ENCODE data around the gene SPG7. TPM values are rescaled to one million over a fixed set of nuclear protein-coding genes. Genes with fewer than 3 reads are reported as not detected.
A peak's percentile ranks its signal among the peaks of the same experiment; 100 is the strongest.

The SPG7 gene
- total and polyA plus RNA-seq, 9 of the 15 experiments (the other 6 are each of a cell fraction or from before 2014, with no cell fraction given): 5.8 to 89.1 (median 49.4) TPM

DNA sequence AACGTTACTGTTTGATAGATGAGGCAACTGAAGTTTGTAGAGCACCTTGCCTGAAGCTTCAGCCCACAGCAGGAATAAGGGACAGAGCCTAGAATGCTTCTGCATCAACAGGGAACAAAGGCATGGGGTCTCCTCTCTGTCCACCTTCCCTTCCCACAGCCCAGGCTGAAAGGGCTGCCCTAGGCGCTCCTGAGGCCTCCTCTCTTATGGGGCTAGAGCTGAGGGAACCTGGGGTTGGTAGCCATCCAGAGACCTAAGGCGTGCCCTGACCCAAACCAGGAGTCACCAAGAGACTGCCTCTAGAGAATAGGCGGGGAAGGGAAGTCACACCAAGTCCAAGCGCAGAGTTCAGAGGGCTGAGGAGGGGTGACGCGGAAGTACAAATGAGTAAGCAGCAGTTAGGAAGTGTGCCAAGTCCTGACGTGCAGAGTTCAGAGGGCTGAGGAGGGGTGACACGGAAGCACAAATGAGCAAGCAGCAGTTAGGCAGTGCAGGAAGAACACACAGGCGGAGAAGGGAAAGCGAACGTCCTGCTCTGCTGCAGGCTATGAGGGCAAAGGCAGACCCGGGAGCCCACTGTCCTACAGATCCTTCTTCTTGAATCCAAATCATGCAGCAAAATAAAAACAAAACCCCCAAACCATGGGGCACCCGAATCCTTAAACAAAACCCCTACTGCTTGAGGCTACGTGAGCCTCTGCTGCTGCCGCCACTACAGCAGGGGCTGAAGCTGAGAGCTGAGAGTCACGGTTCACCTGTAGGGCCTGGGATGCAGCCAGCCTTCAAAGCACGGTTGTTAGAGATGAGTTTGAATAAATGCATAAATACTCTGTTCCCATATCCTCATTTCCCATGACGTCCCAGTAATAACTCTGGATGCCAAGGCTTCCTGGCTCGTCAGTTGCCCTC, 2.7 kb upstream of the SPG7 start (continued):
- TF ChIP-seq CXXC5 (CRISPR knock-in tag; IDR thresholded peaks at IDR 0.05): peak; percentile 76
- no peak for TF ChIP-seq ZNF551 (CRISPR knock-in tag; IDR thresholded peaks at IDR 0.05)
- TF ChIP-seq, protein P1, sequence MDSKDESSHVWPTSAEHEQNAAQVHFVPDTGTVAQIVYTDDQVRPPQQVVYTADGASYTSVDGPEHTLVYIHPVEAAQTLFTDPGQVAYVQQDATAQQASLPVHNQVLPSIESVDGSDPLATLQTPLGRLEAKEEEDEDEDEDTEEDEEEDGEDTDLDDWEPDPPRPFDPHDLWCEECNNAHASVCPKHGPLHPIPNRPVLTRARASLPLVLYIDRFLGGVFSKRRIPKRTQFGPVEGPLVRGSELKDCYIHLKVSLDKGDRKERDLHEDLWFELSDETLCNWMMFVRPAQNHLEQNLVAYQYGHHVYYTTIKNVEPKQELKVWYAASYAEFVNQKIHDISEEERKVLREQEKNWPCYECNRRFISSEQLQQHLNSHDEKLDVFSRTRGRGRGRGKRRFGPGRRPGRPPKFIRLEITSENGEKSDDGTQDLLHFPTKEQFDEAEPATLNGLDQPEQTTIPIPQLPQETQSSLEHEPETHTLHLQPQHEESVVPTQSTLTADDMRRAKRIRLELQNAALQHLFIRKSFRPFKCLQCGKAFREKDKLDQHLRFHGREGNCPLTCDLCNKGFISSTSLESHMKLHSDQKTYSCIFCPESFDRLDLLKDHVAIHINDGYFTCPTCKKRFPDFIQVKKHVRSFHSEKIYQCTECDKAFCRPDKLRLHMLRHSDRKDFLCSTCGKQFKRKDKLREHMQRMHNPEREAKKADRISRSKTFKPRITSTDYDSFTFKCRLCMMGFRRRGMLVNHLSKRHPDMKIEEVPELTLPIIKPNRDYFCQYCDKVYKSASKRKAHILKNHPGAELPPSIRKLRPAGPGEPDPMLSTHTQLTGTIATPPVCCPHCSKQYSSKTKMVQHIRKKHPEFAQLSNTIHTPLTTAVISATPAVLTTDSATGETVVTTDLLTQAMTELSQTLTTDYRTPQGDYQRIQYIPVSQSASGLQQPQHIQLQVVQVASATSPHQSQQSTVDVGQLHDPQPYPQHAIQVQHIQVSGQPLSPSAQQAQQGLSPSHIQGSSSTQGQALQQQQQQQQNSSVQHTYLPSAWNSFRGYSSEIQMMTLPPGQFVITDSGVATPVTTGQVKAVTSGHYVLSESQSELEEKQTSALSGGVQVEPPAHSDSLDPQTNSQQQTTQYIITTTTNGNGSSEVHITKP (IDR thresholded peaks at IDR 0.05; ENCODE audit: partially characterized antibody): peak; percentile 52
- TF ChIP-seq, protein P2, sequence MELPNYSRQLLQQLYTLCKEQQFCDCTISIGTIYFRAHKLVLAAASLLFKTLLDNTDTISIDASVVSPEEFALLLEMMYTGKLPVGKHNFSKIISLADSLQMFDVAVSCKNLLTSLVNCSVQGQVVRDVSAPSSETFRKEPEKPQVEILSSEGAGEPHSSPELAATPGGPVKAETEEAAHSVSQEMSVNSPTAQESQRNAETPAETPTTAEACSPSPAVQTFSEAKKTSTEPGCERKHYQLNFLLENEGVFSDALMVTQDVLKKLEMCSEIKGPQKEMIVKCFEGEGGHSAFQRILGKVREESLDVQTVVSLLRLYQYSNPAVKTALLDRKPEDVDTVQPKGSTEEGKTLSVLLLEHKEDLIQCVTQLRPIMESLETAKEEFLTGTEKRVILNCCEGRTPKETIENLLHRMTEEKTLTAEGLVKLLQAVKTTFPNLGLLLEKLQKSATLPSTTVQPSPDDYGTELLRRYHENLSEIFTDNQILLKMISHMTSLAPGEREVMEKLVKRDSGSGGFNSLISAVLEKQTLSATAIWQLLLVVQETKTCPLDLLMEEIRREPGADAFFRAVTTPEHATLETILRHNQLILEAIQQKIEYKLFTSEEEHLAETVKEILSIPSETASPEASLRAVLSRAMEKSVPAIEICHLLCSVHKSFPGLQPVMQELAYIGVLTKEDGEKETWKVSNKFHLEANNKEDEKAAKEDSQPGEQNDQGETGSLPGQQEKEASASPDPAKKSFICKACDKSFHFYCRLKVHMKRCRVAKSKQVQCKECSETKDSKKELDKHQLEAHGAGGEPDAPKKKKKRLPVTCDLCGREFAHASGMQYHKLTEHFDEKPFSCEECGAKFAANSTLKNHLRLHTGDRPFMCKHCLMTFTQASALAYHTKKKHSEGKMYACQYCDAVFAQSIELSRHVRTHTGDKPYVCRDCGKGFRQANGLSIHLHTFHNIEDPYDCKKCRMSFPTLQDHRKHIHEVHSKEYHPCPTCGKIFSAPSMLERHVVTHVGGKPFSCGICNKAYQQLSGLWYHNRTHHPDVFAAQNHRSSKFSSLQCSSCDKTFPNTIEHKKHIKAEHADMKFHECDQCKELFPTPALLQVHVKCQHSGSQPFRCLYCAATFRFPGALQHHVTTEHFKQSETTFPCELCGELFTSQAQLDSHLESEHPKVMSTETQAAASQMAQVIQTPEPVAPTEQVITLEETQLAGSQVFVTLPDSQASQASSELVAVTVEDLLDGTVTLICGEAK (IDR thresholded peaks at IDR 0.05): peak; percentile 89
- TF ChIP-seq, protein P2 (CRISPR knock-in tag; IDR thresholded peaks at IDR 0.05): no peak
- TF ChIP-seq PHTF2 (CRISPR knock-in tag; IDR thresholded peaks at IDR 0.05): no peak
- no peak for TF ChIP-seq ERF (CRISPR knock-in tag; IDR thresholded peaks at IDR 0.05)
- TF ChIP-seq ZNF57 (CRISPR knock-in tag; IDR thresholded peaks at IDR 0.05): no peak
- TF ChIP-seq ASH1L (IDR thresholded peaks at IDR 0.05; ENCODE audit: borderline replicate concordance, low read depth, partially characterized antibody): peak; percentile 66
- TF ChIP-seq NR3C1 (CRISPR knock-in tag; IDR thresholded peaks at IDR 0.05): no peak
- TF ChIP-seq SMAD2 (IDR thresholded peaks at IDR 0.05; ENCODE audit: low read depth, low read length): no peak
- TF ChIP-seq ZNF511 (CRISPR knock-in tag; IDR thresholded peaks at IDR 0.05): no peak
- TF ChIP-seq NFIC (IDR thresholded peaks at IDR 0.05): peak; percentile 99
